ENCODE measurements around the gene ACVR1B.
A peak's percentile ranks its signal among the peaks of the same experiment; 100 is the strongest.

The ACVR1B gene

DNA sequence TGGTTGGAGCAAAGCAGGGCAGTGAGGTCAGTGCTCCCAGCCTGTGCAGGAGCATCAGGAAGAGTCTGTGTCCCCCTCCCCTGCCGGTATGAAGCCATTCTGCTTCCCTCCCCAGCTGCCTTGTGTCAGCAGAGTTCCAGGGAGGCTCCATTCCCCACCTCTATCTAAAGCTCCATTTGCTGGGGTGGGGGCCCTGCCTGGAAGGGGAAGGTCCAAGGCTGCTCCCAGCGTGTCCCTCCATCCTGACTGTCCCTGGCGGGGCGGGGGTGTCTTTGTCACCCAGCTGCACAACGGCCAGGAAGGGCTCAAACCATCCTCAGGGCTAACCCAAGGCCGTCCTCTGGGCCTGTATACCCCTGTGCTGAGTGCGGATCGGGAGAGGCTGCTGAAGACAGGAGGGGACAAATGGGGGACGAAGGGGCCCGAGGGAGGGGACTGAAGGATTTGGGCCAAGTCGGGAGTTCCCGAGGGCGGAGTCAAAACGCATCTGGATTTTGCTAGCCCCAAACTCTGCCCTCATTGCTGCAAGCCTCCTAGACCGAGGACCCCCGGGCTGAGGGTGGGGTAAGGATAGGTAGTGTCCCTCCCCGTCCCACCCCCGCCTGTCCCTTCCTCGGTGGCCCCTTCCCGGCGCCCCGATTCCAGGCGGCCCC lies 44.9 kb upstream of the ACVR1B start:
- Histone ChIP-seq H3K9me3 (ENCODE audit: control insufficient read depth, insufficient read depth, low read depth, low read length) (no peaks in the 10 kb centered on the region), H3K36me3 (ENCODE audit: control insufficient read depth in 2 of 2, insufficient read depth in 1 of 2, low read length in 2 of 2) (no peaks in the 10 kb centered on the region), H3K27ac (ENCODE audit: extremely low read depth, low read depth, low read length) (no peak overlapping the region), H3K4me3 (ENCODE audit: low read depth, low read length) (no peak overlapping the region), H3K4me1 (ENCODE audit: control insufficient read depth, insufficient read depth, low read length) (no peaks in the 10 kb centered on the region)
- ChIA-PET POLR2A (no interaction called here), CTCF (interaction anchor here (0.8 to 2.4 kb wide), 5 partner anchors 12 to 119 kb away, joined by 3 to 10 read pairs (median 6); no protein-coding TSS in a partner anchor)
- TF ChIP-seq, protein P1, sequence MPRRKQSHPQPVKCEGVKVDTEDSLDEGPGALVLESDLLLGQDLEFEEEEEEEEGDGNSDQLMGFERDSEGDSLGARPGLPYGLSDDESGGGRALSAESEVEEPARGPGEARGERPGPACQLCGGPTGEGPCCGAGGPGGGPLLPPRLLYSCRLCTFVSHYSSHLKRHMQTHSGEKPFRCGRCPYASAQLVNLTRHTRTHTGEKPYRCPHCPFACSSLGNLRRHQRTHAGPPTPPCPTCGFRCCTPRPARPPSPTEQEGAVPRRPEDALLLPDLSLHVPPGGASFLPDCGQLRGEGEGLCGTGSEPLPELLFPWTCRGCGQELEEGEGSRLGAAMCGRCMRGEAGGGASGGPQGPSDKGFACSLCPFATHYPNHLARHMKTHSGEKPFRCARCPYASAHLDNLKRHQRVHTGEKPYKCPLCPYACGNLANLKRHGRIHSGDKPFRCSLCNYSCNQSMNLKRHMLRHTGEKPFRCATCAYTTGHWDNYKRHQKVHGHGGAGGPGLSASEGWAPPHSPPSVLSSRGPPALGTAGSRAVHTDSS (tag by site-specific recombination; IDR thresholded peaks at IDR 0.05), result no peak
- TF ChIP-seq ZFP41 (tag by site-specific recombination; IDR thresholded peaks at IDR 0.05; ENCODE audit: borderline replicate concordance) (no peak), ZNF366 (tag by site-specific recombination; conservative IDR thresholded peaks at IDR 0.05) (no peak), ZNF341 (tag by site-specific recombination; IDR thresholded peaks at IDR 0.05; ENCODE audit: low read depth) (peak; percentile 67), ZNF146 (tag by site-specific recombination; IDR thresholded peaks at IDR 0.05) (no peak), ZNF157 (tag by site-specific recombination; IDR thresholded peaks at IDR 0.05) (no peak)
- TF ChIP-seq, protein P2, sequence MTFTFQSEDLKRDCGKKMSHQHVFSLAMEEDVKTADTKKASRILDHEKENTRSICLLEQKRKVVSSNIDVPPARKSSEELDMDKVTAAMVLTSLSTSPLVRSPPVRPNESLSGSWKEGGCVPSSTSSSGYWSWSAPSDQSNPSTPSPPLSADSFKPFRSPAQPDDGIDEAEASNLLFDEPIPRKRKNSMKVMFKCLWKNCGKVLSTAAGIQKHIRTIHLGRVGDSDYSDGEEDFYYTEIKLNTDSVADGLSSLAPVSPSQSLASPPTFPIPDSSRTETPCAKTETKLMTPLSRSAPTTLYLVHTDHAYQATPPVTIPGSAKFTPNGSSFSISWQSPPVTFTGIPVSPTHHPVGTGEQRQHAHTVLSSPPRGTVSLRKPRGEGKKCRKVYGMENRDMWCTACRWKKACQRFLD (tag by site-specific recombination; IDR thresholded peaks at IDR 0.05), result no peak
- TF ChIP-seq, protein P3, sequence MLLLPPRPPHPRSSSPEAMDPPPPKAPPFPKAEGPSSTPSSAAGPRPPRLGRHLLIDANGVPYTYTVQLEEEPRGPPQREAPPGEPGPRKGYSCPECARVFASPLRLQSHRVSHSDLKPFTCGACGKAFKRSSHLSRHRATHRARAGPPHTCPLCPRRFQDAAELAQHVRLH (tag by site-specific recombination; IDR thresholded peaks at IDR 0.05), result no peak

DNA sequence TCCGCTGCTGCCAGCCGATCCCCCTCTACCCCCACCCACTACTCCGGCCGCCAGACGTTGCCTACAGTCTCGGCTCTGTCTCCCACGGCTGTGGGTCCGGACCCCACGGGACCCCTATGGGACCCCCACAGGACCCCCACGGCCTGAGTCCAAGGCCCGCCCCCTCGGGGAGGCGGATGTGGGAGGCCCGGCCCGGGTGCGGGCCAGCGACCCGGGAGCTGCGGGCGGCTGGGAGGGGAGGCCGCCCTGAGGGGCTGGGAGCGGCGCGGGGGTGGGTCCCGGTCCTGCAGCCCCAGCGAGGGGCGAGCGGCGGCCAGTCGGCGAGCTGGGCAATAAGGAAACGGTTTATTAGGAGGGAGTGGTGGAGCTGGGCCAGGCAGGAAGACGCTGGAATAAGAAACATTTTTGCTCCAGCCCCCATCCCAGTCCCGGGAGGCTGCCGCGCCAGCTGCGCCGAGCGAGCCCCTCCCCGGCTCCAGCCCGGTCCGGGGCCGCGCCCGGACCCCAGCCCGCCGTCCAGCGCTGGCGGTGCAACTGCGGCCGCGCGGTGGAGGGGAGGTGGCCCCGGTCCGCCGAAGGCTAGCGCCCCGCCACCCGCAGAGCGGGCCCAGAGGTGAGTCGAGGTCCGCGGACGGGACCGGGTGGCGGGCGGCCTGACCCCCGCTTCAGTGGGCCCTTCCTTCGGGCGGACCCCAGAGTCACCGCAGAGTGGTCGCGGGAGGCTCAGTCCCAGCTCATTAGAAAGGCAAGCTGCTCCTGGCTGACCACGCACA lies 44.2 kb upstream of the ACVR1B start, which contains the start of gene ACVRL1:
Gene ACVRL1 (plus strand): TSS at position 422 of the 773 bp plus-strand sequence. CDS start 4,971 bp downstream, outside the sequence.
- Histone ChIP-seq H3K9me3 (ENCODE audit: control insufficient read depth, insufficient read depth, low read depth, low read length) (no peaks in the 10 kb centered on the region), H3K4me1 (ENCODE audit: control insufficient read depth, insufficient read depth, low read length) (no peaks in the 10 kb centered on the region), H3K4me3 (ENCODE audit: low read depth, low read length) (no peak within 1 kb of the TSS), H3K27ac (ENCODE audit: extremely low read depth, low read depth, low read length) (no peak within 1 kb of the TSS), H3K36me3 (ENCODE audit: control insufficient read depth in 2 of 2, insufficient read depth in 1 of 2, low read length in 2 of 2) (no peaks in the 10 kb centered on the region)
- CTCF ChIA-PET, result no interaction called here
- POLR2A ChIA-PET, result no interaction called here
- no peak for TF ChIP-seq ZNF785 (tag by site-specific recombination; IDR thresholded peaks at IDR 0.05)
- TF ChIP-seq, protein P4, sequence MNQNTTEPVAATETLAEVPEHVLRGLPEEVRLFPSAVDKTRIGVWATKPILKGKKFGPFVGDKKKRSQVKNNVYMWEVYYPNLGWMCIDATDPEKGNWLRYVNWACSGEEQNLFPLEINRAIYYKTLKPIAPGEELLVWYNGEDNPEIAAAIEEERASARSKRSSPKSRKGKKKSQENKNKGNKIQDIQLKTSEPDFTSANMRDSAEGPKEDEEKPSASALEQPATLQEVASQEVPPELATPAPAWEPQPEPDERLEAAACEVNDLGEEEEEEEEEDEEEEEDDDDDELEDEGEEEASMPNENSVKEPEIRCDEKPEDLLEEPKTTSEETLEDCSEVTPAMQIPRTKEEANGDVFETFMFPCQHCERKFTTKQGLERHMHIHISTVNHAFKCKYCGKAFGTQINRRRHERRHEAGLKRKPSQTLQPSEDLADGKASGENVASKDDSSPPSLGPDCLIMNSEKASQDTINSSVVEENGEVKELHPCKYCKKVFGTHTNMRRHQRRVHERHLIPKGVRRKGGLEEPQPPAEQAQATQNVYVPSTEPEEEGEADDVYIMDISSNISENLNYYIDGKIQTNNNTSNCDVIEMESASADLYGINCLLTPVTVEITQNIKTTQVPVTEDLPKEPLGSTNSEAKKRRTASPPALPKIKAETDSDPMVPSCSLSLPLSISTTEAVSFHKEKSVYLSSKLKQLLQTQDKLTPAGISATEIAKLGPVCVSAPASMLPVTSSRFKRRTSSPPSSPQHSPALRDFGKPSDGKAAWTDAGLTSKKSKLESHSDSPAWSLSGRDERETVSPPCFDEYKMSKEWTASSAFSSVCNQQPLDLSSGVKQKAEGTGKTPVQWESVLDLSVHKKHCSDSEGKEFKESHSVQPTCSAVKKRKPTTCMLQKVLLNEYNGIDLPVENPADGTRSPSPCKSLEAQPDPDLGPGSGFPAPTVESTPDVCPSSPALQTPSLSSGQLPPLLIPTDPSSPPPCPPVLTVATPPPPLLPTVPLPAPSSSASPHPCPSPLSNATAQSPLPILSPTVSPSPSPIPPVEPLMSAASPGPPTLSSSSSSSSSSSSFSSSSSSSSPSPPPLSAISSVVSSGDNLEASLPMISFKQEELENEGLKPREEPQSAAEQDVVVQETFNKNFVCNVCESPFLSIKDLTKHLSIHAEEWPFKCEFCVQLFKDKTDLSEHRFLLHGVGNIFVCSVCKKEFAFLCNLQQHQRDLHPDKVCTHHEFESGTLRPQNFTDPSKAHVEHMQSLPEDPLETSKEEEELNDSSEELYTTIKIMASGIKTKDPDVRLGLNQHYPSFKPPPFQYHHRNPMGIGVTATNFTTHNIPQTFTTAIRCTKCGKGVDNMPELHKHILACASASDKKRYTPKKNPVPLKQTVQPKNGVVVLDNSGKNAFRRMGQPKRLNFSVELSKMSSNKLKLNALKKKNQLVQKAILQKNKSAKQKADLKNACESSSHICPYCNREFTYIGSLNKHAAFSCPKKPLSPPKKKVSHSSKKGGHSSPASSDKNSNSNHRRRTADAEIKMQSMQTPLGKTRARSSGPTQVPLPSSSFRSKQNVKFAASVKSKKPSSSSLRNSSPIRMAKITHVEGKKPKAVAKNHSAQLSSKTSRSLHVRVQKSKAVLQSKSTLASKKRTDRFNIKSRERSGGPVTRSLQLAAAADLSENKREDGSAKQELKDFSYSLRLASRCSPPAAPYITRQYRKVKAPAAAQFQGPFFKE (tag by site-specific recombination; IDR thresholded peaks at IDR 0.05; ENCODE audit: borderline replicate concordance), result no peak

Measured in HEK293 (cell line).